AG09319 (cell line): ENCODE measurements around the gene KIFBP.

Experiments
- DNase-seq: peaks from one replicate; pipeline ENCODE4 v3.0.0-alpha.2; 2010; ENCODE audit warnings: low read depth; ENCODE audit errors: extremely low read depth
- CTCF ChIP-seq: IDR thresholded peaks from 2 replicates; pipeline ENCODE4 v1.5.1; 2011; ENCODE audit warnings: low read depth, mild to moderate bottlenecking, inconsistent platforms, low read length, moderate library complexity

Gene KIFBP

DNA sequence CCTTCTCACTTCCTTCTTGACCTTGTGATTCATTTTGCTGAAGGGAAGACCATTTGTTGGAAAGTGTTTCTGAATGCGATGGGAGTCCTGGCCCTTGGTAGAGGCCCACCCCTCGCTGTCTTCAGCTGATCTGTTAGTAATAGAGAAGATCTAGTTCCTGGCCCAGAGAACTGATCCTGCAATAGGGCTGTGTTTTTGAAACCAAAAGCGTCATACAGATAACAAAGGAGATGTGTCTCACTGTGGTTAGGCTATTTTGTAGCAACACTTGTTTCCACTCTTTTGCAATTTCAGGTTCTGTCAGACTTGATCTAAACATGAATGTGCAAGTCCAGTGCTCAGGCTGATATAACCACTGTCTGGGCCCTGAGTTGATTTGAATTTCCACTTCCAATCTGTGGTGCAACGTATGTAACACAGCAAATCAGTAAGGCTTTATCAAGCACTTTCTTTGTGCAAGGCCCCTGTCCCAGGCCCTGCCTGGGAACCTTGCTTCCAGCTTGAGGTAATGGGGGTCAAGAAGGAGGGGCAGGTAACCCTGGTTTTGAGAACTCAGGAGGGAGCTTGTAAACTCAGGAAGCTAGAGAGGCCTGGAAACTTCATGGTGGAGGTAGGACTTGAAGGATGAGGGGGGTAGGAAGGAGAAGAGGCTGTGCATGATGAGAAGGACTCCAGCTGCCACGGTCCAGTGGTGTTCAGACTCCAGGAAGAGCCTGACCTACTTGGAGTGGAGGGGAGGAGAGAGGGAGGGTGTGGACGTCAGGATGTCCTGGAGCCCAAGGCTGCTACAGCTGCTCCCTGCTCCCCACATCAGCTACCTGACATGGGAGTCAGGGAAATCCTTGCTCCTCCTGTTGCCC, 57.1 kb downstream of the KIFBP start:
- no peak for DNase-seq
- no peak for TF ChIP-seq CTCF

GRCh38 chr10:69047111-69047832, 58.7 kb downstream of the KIFBP start:
- TF ChIP-seq CTCF: no peak
- DNase-seq: no peak

- no peak for TF ChIP-seq CTCF
- DNase-seq: no peak
These were observed 59.5 kb downstream of the KIFBP start for GRCh38 chr10:69048103-69048502.

GRCh38 chr10:69049566-69049961, 61.0 kb downstream of the KIFBP start:
- no peak for DNase-seq
- no peak for TF ChIP-seq CTCF

DNA sequence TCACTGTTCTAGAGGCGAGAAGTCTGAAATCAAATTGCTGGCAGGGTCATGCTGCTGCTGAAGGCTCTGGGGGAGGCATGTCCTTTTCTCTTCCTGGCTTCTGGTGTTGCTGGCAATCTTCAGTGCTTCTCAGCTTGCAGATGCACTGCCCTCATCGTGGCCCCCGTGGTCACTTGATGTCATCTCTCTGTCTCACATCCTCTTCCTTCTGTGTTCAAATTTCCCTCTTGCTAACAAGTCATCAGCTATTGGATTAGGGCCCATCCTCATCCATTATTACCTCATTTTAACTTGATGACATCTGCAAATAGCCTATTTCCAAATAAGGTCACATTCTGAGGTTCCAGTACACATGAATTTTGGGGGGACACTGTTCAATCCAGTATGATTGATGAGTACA, 62.7 kb downstream of the KIFBP start:
- DNase-seq: no peak
- TF ChIP-seq CTCF: no peak

DNA sequence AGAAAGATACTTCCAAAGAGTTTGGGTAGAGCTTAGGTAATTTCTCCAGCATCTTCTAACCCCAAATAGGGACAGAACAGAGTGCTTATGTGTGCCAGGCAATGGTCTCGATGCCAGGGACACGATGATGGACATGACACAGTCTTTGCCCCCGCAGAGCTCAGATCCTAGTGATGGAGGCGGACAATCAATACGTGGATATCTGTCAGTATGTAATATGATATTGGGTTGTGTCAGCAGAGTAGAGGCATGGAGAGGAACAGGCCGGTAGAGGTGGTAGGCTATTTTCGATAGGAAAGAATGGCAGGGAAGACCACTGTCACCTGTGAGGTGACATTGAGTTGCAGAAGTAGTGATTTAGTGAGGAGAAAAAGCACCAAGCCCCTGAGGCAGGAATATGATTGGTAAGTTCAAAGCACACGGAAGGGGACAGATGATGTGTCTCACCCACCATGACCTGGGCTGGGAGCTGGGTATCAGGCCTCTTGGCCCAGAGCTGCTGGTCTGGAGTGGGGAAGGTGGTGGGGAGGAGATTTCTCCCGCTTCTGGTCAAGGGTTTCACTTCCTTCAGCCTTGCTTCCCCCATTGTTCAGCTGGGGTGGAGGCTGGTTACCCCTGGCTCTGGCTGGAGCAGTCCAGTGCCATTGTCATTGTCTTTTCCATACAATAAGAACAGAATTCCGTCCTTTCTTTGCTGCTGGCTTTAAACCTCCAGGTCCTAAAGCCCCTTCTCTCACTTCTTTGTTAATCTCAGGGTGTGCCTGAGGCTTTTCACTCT, 63.3 kb downstream of the KIFBP start:
- no peak for TF ChIP-seq CTCF
- no peak for DNase-seq
